Fibroblast of skin of left quadriceps (primary cell): ENCODE measurements around the gene BRINP3.

Experiments
- DNase-seq, 2 experiments: peaks; one replicate each; pipeline ENCODE4 v3.0.0-alpha.2; 2013; ENCODE audit warnings: low read depth in 2 of 2

Gene BRINP3

GRCh38 chr1:190322274-190322673 lies 155.4 kb downstream of the BRINP3 start:
- no peak for DNase-seq

GRCh38 chr1:190320952-190321351 lies 156.7 kb downstream of the BRINP3 start:
- DNase-seq, result peak; percentile 20 to 21

DNA sequence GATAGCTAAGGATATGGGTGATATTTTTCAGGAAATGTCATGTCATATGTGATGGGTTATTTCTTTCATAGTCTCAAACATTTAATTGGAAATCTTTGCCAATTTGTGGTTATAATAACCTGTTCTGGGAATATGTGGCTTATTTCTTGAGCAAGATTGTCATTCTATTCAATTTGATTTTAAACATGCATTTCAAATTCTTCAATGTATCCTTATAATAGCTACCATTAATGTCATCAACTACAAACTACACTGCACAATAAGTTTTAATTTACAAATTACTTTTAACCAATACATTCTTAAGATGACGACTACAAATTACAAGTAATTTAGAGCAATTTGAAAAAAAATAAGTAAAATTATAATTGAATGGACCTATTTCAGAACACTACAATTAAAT lies 164.9 kb downstream of the BRINP3 start:
- no peak for DNase-seq

DNA sequence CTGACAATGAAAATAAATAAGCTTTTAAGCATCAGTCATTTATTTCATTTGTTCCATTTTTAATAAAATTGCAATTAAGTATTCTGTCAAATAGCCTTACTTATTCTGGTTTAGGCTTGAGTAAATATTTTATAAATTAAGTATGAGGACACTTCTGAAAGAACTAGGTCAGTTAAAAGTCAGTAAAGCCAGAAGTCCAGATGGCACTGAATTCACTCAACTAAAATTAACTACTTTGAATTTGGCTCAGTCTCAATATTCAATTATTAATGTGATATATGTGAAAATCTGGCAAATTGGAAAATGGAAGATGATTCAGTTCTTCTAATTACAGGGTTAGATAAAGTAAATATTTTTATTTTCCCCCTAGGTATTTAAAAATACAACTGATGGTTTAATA lies 174.2 kb downstream of the BRINP3 start:
- DNase-seq, result no peak

- no peak for DNase-seq
Observed at GRCh38 chr1:190296453-190296852, 181.2 kb downstream of the BRINP3 start.

GRCh38 chr1:190289897-190290296 lies 187.8 kb downstream of the BRINP3 start:
- no peak for DNase-seq

- DNase-seq, result no peak
Observed at GRCh38 chr1:190286111-190286510, 191.6 kb downstream of the BRINP3 start.

- DNase-seq, result no peak
Observed at GRCh38 chr1:190277107-190277506, 200.6 kb downstream of the BRINP3 start.

GRCh38 chr1:190274721-190275120 lies 202.9 kb downstream of the BRINP3 start:
- DNase-seq, result no peak

DNA sequence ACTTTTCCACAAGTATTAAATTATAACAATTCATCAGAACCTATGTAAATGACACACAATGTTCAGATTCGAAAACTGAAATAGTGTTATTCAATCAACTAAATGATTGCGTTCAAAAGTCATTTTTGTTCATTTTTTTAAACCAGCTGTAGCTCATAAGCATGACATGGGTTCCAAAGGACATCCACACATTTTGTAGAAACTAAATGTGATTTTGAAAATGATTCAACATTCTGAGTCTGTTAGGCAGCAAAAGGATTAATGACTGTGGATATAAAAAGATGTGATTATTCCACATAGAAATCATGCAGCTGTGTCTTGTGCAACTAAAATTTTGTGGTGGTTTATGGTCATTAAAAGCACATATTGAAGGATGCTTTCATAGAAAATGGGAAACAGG lies 204.5 kb downstream of the BRINP3 start:
- DNase-seq, result no peak

- DNase-seq, result no peak
Observed at GRCh38 chr1:190262538-190262937, 215.1 kb downstream of the BRINP3 start.

- no peak for DNase-seq
Observed at GRCh38 chr1:190259424-190259823, 218.2 kb downstream of the BRINP3 start.

- no peak for DNase-seq
Observed at GRCh38 chr1:190258003-190258402, 219.7 kb downstream of the BRINP3 start.

GRCh38 chr1:190252046-190252445 lies 225.6 kb downstream of the BRINP3 start:
- DNase-seq, result no peak

GRCh38 chr1:190250368-190250767 lies 227.3 kb downstream of the BRINP3 start:
- DNase-seq, result no peak

DNA sequence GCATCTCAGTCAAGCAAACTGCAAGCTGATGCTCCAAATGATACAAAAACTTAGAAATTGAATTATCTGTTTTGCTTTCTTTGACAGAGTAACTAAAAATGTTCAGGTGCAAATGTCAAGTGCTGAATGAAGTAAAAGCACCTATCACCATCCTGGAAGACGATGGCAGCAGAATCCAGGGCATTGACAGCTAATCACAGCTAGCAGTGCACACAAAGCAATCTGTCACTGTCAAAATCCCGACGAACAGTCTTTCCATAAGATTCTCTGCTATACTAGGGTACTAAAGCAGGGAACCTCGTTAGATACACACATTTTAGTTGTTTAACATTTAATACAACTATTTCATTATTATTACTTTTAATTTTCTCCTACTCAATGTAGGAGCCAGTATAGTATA lies 233.3 kb downstream of the BRINP3 start:
- DNase-seq, result no peak

- DNase-seq, result no peak
Observed at GRCh38 chr1:190243056-190243455, 234.6 kb downstream of the BRINP3 start.

- no peak for DNase-seq
Observed at GRCh38 chr1:190226006-190226405, 251.7 kb downstream of the BRINP3 start.

- DNase-seq, result no peak
Observed at GRCh38 chr1:190212450-190212849, 265.2 kb downstream of the BRINP3 start.

DNA sequence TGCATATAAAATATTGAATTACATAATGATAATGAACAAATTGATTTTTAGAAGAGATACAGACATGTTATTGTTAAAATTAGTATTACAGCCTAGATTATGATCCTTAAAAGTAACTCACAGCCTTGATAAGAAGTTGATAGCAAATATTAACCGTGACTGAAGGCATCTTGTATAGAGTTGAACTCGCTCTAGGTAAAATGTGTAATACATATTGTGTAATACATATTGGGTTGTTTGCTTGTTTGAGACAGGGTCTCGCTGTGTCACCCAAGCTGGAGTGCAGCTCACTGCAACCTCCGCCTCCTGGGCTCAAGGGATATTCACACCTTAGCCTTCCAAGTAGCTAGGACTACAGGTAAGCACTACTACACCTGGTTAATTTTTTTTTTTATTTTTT lies 269.9 kb downstream of the BRINP3 start:
- no peak for DNase-seq

DNA sequence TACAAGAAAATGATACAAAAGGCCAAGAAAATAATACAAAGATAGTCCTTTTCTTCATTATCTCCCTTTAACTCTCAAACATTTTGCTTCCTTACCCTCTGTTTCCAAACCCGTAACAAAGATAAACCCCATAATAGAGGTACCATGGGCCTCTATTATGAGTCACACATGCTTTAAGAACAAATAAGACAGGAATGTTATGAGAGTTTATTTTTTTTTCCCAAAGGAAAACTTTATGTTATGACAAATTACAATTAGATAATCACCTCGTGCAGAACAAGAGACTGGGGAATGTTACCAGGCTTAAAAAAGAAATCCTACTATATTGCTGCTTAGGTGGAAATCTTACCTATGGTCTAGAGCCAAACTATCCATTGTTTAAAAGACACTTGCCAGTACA lies 272.0 kb downstream of the BRINP3 start:
- peak in 1 of 2 experiments; percentile 1 for DNase-seq

DNA sequence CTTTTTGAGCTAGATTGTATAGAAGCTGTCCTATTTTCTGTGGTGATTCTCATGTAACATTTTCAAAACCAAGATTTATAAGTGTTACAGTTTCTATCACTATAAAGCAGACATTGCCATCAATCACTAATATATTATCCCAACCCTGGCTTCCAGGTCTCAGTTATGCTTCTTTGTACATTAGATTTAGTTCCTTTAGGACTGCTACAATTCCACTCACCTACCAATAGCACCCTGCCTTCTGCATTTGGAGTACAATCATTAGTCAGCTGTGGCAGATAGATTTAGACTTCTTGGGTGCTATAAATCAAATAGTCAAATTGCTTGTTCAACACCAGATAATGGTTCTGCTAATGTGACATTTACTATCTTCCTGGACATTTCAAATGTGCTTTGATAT lies 281.6 kb downstream of the BRINP3 start:
- DNase-seq, result no peak

GRCh38 chr1:190193508-190194115 lies 284.1 kb downstream of the BRINP3 start:
- DNase-seq, result no peak

DNA sequence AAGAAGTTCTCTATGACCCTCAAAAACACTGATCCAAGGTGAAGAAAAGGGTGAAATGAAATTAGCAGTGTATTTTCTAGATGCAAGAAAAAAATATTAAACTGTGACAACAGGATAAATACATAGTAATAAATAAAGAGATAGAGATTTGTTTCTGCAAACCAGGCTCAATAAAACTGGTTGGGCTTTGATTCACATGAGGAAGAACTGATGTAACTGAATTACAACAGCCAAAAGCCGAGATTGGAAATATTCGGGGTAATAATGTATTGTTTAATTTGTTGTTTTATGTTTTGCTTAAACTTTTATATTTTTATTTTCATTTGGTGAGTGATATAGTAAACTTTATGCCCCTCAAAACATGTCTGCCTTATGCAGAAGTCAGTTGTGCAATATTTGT lies 285.0 kb downstream of the BRINP3 start:
- no peak for DNase-seq
